Measurements from ENCODE around the gene ITPKC.
"Not testable (repeated sequence)": the region's sequence is repeated elsewhere in the genome, so short reads cannot be mapped to it uniquely, and the experiment has no call there.

Gene ITPKC

DNA sequence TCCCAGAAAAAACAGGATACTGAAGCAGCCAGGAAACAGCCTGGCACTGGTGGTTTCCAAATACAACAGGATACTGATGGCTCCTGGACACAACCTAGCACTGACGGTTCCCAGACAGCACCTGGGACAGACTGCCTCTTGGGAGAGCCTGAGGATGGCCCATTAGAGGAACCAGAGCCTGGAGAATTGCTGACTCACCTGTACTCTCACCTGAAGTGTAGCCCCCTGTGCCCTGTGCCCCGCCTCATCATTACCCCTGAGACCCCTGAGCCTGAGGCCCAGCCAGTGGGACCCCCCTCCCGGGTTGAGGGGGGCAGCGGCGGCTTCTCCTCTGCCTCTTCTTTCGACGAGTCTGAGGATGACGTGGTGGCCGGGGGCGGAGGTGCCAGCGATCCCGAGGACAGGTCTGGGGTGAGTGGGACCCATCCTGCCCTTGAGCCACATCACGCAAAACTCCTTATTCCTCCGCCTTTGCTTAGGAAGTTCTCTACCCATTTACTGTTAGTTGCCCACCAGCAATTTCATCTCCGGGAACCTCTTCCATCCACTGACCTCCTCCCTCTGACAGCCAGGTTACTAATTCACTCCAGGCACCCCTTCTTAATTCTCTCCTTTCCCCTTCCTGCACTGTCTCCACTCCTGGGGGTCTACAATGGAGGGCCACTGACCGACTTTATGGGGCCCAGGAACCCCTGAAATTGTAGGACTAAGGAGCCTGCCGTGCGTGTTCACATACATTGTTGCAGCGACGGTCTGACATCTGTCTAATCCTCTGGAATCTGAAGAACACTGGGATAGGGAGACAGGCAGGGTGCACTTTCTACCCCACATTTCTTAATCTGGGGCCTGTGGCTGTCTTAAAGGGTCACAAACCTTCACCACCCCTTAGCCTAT lies 1.2 kb downstream of the ITPKC start:
- no peak for DNase-seq

DNA sequence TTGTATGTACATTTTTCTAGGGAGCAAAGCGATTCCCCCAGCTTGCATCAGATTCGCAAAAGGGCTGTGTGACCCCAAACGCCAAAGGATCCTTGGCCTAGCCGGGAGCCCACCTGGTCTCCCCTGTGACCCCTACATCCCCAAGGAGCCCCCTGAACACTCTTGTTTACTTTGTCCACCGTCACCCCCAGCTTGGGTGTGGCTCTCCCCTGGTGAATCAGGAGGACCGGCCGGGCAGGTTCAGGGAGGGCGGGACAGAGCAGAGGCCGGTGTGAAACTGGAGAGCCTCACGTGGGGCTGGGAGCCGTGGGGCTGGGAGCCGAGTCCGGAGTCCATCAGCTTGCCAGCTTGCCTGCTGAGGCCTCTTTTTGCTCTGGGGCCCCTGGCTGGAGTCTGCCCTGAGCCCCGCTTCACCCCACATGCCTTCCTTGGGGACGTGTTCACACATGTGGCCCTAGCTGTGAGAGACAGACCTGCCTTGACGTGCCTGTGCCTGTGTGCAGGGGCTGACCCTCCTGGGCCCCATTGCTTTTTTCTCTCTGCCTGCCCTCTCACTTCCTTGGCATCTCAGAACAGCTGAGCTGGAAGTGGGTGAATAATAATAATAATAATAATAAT lies 2.0 kb downstream of the ITPKC start:
- DNase-seq: no peak

DNA sequence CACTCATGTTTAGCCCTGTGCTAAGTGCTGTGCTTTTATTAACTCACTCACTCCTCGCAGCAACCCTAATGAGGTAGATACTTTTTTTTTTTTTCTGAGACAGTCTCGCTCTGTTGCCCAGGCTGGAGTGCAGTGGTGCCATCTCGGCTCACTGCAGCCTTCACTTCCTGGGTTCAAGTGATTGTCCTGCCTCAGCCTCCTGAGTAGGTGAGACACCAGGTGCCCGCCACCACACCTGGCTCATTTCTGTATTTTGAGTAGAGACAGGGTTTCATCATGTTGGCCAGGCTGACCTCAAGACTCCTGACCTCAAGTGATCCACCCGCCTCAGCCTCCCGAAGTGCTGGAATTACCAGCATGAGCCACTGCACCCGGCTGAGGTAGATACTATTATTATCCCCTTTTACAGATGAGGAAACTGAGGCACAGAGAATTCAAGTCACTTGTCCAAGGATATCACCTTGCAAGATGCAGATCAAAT lies 2.5 kb downstream of the ITPKC start:
- DNase-seq: no peak

DNA sequence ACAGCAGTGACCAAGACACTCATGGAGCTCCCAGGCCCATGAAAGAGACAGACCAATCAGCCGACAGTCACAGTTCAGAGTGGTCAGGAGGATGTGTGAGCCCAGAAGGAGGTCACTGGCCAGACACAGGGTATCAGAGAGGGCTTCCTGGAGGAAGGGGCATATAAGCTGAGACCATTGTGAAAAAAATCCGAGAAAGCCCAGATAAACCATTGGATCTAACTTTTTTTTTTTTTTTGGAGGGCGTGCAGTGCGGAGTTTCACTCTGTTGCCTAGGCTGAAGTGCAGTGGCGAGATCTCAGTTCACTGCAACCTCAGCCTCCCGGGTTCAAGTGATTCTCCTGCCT lies 4.2 kb downstream of the ITPKC start:
- DNase-seq: no peak

DNA sequence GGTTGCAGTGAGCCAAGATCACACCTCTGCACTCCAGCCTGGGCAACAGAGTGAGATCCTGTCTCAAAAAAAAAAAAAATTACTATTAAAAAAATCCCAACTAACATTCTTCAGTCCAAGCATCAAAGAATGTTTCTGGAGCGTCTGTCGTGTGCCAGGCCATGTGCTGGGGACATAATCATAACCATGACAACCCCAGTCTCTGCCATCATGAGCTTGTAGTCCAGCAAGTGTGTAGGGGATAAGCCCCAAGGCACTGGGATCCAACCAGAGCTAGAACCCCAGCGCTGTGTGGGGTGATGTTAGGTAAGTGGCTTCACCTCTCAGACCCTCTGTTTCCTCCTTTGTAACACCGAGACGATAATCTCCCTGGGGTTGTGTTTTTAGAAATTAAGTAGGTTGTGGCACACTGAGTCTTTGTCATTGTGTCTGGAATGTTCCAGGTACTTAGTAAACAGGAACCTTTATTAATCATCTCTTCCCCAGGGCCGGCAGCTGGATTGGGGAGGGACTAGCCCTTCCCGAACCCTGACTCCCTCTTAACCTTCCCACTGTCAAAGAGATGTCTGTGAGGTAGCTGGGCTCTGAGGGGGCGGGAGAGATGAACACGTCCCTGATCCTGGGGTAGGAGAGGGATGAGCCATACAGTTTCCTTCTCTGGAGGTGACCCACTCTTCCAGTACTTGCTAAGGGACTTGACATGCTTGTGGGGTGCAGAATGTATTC lies 5.2 kb downstream of the ITPKC start:
- DNase-seq: no peak

DNA sequence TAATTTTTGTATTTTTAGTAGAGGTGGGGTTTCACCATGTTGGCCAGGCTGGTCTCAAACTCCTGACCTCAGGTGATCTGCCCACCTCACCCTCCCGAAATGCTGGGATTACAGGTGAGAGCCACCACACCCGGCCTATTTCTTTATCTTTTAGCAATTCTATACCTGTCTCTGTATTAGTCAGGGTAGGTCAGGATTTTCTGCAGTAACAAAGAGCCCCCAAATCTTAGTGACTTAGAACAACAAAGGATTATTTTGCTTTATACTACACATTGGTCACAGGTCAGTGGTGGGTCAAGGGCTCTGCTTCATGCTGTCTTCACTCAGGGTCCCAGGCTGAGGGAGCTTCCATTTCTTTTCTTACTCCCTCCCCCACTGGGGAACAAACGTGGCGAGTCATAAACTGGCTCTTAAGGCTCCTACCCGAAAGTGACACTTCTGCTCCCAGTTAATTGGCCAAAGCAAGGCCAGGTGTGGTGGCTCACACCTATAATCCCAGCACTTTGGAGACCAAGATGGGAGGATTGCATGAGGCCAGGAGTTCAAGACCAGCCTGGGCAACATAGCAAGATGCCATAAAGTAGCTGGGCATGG lies 6.8 kb downstream of the ITPKC start:
- DNase-seq: no peak

DNA sequence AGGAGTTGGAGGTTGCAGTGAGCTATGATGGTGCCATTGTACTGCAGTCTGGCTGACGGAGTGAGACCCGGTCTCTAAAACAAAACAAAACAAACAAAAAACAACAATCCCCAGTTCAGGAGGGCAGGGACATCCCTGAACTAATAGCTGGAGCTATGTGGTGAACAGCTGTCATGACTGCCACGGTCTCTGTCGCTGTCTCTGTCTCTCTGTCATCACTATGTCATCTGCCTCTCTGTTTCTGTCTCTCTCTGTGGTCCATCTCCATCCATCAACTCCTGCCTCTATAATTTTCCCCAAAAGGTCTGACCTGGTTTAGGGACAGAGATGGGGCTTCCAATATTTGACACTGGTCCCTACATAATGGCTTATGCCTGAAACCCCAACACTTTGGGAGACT lies 7.4 kb downstream of the ITPKC start:
- DNase-seq: no peak

DNA sequence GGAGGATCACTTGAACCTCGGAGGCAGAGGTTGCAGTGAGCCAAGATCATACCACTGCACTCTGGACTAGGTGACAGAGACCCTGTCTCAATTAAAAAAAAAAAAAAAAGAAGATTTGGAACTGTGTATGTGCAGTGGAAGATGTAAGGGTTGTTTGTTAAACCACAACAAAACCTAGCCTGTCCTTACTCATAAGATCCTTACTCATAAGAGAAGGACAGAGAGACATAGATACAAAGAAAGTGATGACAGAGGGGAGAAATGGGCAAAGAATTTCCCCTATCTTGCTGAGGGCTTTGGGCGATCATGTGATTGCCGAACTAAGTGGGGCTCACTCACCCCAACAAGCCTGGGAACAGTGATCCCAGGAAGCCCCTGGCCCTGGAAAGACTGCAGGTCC lies 7.9 kb downstream of the ITPKC start:
- DNase-seq: no peak

DNA sequence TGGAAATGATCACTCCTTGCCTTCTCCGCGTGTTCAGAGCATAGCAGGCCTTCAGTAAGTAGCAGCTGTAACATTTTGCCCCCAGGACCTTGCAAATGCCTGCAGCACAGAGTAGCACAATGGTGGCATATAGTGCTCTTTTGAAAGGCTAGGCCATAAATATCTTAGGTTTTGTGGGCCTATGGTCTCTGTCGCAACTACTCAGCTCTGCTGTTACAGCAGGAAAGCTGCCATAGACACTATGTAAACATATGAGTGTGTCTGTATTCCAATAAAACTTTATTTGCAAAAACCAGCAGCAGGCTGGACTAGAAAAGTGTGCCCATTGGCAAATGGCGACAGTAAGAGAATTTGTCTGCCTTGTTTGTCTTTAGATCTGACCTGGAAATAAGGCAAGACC lies 9.4 kb downstream of the ITPKC start:
- no peak for DNase-seq

DNA sequence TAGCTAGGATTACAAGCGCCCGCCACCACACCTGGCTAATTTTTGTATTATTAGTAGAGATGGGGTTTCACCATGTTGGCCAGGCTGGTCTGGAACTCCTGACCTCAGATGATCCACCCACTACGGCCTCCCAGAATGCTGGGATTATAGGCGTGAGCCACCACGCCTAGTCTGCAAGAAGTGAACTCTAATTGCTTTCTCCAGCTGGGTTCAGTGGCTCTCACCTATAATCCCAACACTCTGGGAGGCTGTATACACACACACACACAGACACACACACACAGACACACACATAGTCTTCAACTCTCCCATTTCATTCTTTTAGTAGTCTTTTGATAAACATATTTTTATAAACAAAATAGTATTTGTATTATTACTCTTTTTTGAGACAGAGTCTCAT lies 13.2 kb downstream of the ITPKC start:
- DNase-seq: not testable (repeated sequence)

DNA sequence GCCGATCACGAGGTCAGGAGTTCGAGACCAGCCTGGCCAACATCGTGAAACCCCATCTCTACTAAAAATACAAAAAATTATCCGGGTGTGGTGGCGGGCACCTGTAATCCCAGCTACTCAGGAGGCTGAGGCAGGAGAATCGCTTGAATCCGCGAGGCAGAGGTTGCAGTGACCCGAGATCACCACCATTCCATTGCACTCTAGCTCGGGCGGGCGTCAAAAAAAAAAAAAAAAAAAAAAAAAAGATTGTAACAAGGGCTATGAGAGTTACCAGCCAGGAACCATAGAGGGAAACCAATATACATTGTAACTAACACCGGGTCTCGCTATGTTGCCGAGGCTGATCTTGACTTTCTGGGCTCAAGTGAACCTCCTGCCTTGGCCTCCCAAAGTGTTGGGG lies 15.4 kb downstream of the ITPKC start:
- not testable (repeated sequence) for DNase-seq

DNA sequence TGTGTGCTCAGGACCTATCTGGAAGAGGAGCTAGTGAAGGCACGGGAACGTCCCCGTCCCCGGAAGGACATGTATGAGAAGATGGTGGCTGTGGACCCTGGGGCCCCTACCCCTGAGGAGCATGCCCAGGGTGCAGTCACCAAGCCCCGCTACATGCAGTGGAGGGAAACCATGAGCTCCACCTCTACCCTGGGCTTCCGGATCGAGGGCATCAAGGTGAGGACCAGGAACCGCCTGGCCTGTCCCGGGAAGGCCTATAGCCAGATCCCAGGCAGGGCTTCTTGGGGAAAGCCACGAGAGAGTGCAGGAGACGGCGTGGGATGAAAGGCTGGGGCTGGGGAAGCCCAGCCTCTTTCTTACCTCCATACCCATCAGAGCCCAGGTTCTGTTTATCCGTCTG lies 16.2 kb downstream of the ITPKC start:
- DNase-seq: no peak

DNA sequence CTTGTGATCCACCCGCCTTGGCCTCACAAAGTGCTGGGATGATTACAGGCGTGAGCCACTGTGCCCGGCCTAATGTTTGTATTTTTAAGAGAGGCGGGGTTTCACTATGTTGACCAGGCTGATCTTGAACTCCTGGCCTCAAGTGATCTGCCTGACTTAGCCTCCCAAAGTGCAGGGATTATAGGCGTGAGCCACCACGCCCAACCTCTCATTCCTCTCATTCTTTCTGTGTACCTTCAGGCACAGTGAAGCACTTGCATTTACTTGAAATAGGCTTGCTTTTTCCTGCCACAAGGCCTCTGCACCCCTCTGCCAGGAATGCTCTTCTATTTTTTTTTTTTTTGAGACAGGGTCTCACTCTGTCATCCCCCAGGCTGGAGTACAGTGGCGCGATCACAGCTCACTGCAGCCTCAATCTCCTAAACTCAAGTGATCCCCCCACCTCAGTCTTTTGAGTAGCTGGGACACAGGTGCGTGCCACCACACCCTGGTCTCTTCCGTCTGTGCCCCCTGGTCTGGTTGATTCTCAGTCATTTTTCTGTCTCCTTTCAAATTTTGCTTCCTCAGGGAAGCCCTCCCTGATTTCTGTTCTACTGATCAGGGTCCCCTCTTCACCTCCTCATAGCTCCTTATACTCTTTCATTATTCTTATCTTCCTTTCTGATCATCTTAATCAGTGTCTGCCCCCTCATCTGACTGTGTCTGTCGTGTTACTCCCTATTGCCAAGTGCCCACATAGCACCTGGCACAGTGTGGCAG lies 18.3 kb downstream of the ITPKC start:
- DNase-seq: no peak

DNA sequence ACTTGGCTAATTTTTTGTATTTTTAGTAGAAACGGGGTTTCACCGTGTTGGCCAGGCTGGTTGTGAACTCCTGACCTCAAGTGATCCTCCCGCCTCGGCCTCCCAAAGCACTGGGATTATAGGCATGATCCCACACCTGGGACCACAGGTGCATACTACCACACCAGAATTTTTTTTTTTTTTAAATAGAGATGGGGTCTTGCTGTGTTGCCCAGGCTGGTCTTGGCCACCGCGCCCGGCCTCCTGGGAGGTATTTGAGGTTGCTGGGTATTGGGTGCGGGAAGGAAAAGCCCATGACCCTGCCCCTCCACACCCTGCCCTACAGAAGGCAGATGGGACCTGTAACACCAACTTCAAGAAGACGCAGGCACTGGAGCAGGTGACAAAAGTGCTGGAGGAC lies 19.7 kb downstream of the ITPKC start:
- no peak for DNase-seq

DNA sequence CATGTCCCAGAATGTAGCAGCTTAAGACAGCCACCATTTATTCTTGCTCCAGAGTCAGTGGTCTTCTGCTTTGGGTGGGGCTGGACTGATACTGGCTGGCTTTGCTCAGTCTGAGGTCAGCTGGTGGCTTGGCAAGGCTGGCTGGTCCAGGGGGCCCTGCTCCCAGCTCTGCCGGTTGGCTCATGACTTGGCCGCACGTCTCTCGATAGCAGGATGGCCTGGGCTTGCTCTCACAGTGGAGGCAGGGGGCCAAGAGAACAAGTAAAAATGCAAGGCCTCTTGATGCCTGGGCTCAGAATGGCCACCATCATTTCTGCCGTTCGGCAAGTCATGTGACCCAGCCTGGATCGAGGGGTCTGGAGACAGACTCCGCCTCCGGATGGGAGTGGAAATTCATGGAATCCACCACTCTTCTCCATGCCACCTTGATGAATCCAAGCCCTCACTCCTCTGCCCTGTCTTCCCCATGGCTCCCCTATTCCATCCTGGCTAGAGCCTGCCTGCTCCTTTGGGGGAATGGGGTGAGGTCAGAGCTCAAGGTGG lies 20.3 kb downstream of the ITPKC start:
- no peak for DNase-seq

DNA sequence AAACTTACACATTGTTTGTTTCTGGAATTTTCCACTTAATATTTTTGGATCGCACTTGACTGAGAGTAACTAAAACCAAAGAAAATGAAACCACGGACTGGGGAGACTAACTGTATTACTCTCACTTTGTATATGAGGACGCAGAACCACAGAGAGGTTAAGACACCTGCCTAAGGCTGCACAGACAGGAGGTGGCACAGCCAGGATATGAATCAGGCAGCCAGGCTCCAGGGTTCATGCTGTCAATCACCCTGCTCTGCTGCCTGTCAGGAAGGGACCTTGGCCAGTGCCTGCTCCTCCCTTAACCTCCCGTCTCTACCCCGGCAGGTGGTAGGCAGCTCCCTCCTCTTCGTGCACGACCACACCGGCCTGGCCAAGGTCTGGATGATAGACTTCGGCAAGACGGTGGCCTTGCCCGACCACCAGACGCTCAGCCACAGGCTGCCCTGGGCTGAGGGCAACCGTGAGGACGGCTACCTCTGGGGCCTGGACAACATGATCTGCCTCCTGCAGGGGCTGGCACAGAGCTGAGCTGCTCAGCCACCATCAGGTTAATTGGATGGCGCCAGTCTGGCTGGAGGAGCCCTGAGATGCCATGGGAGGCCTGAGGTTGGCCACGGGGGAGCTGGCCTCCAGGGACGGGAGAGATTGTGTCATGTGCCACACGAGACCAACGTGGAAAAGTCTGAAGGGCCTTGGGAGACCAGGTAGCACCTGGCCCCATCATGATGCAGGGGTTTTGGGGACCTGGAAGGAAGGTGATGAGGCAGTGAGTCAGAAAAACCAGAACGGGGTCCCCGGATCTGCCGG lies 22.3 kb downstream of the ITPKC start:
- no peak for DNase-seq

DNA sequence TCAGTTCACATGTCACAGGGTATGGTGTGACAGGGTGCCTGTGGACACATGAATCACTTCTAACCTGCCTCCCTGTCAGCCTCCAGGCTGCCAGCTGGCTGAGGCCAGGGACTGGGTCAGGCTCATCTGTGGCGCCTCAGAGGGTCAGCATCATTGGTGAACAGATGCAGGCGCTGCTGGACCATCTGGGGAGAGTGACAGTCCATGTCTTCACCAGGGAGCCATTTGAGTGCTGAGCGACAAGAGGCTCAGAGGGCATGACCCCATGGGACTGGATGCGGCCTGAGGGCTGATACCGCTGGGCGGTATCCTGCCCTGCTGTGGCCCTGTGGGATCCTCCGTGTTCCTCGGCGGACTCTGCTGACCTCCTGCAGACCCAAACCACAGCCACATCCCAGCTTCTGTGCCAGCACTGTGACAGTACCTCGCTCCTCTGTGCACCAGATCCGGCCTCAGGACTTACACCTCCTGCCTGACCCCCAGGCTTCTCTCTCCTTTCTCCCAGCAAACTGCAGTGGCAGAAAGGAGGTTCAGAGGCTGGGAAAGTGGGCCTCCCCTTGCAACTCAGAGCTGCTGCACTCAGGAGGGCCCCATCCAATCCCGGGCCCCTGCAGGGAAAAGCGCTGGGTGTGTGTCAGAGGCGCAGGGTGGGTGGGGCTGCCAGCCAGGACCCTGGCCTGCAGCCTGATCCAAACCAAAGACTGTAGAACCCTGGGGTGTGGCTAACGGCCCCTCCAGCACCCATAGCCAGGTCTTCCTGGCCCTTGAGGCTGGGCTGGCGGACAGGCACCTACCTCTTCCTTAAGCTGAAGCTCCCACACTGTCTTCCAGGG lies 23.2 kb downstream of the ITPKC start:
- no peak for DNase-seq

DNA sequence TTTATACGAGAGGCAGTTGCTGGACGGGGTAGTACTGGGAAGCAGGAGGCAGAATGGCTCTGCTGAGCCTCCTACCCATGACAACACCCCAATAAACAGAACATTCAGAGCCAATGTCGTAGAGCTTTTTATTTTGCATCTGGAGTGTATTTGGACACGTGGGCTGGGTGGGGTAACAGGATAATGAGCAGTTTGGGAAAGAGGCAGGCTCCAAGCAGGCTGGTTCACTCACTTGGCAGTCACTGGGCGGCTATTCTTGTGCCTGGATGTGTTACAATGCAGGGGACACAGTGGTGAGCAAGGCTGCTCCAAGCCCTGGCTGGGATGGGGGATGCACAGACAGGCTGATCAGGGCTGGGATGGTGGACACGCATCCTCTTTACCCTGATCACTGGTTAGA lies 23.8 kb downstream of the ITPKC start:
- DNase-seq: no peak

DNA sequence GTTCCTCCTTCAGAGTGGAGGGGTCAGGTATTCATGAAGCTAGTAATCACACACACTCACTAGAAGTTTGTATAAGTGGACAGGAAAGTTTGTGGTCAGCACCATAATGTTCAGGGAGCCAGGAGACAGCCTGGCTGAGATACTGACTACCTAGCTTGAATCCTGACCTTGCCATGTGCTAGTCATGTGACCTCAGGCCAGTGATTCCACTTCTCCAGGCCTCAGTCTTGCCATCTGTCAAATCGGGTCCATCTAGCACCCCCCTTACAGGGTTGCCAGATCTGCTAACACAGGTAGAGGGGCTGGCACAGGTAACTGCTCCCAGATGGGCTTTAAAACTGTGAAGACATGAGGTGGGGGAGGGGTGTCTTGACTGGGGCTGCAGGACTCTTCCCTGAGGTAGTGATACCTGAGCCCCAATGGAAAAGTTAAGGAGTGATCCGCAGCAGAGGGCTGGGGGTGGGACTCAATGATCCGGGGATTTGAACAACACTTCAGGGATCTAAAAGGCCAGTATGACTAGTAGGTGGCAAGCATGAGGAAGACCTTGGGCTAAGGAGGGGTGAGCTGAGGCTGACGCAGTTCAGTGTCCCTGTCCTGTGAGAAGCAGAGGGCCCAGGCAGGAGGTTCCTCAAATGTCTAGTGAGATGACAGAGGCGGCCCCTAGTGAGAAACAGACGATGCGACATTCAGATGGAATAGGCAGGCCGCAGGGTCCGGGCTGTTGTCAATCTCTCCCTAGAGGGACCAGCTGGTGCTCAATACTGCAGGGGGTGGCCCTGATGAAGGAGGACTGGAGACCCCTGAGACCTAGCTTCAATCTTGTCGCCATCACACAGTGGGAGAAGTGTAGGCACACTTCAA lies 24.8 kb downstream of the ITPKC start:
- DNase-seq: no peak

DNA sequence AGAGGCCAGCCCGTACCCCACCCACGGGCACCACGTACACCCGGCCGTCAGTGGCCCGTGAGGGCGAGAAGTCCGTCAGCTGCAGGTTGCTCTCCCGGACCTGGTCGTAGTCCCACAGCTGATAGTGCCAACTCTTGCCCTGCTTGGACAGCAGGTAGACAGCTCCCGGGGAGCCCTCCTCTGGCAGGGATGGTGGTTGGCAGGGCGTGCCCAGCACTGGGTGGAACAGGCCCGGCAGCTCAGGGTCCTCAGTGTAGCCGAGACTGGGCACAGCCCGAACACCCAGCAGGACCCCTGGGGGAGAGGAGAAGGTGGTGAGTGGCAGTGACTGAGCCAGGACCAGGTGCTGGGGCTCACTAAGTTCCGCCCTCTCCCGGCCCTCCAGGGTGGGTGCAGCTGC lies 25.6 kb downstream of the ITPKC start:
- DNase-seq: no peak

Measured in stimulated activated CD4-positive, alpha-beta T cell treated with anti-CD3 and anti-CD28 coated beads, Interleukin-4, amount 100 ng/mL, for 1 hour (primary cell).